Fibroblast of lung (primary cell): ENCODE data around the gene RXRA. TPM values are rescaled to one million over a fixed set of nuclear protein-coding genes. Genes with fewer than 3 reads are reported as not detected.

Experiments used
- DNase-seq, 2 donors: peaks; one replicate each; pipeline versions ENCODE4 v3.0.0 to v3.0.0-alpha.2; 2010; ENCODE audit warnings: low read depth in 2 of 2
- H2AFZ ChIP-seq: 2 replicates; pipeline ENCODE4 v1.5.1; 2012; ENCODE audit warnings: low read length, control low read depth, inconsistent platforms
- H3K27ac ChIP-seq: 2 replicates; pipeline ENCODE4 v1.5.1; 2011; ENCODE audit warnings: low read length, control low read depth; ENCODE audit not compliant: insufficient read depth
- H3K27me3 ChIP-seq: 2 replicates; pipeline ENCODE4 v1.5.1; 2011; ENCODE audit warnings: mild to moderate bottlenecking, low read length; ENCODE audit not compliant: control insufficient read depth, insufficient read depth
- H3K36me3 ChIP-seq: 2 replicates; pipeline ENCODE4 v1.5.1; 2011; ENCODE audit warnings: low read length; ENCODE audit not compliant: control insufficient read depth, insufficient read depth
- H3K4me1 ChIP-seq: 2 replicates; pipeline ENCODE4 v1.5.1; 2011; ENCODE audit warnings: low read length; ENCODE audit not compliant: control insufficient read depth, insufficient read depth; ENCODE audit errors: extremely low read depth
- H3K4me2 ChIP-seq: 2 replicates; pipeline ENCODE4 v1.5.1; 2011; ENCODE audit warnings: low read length, control low read depth; ENCODE audit not compliant: insufficient read depth; ENCODE audit errors: extremely low read depth
- H3K4me3 ChIP-seq, 4 experiments: fragments of 200-600 bp in 1 of 4; sonication (generic) in 1 of 4; replicated peaks in 1 of 4; 2 replicates each; pipeline ENCODE4 v1.5.1; 2011 to 2016; ENCODE audit warnings: low read length in 4 of 4, low read depth in 3 of 4, mild to moderate bottlenecking in 3 of 4, control low read depth in 2 of 4, inconsistent platforms in 1 of 4, mixed read lengths in 1 of 4; ENCODE audit not compliant: insufficient read depth in 1 of 4; ENCODE audit errors: control extremely low read depth in 1 of 4
- H3K79me2 ChIP-seq: 2 replicates; pipeline ENCODE4 v1.5.1; 2012; ENCODE audit warnings: mild to moderate bottlenecking, low read length, inconsistent platforms; ENCODE audit not compliant: control insufficient read depth, insufficient read depth
- H3K9ac ChIP-seq: 2 replicates; pipeline ENCODE4 v1.5.1; 2011; ENCODE audit warnings: mild to moderate bottlenecking, low read length, control low read depth; ENCODE audit not compliant: insufficient read depth
- H3K9me3 ChIP-seq: 2 replicates; pipeline ENCODE4 v1.5.1; 2012; ENCODE audit warnings: low read depth, low read length; ENCODE audit not compliant: control insufficient read depth, insufficient read depth
- H4K20me1 ChIP-seq: 2 replicates; pipeline ENCODE4 v1.5.1; 2011; ENCODE audit warnings: low read length; ENCODE audit not compliant: control insufficient read depth, insufficient read depth; ENCODE audit errors: extremely low read depth
- CTCF ChIP-seq, 2 donors: IDR thresholded peaks in 1 of 2; conservative IDR thresholded peaks in 1 of 2; 1 replicate in 1 of 2; 2 replicates in 1 of 2; pipeline ENCODE4 v1.5.1; 2011 to 2012; ENCODE audit warnings: low read length in 2 of 2, control low read depth in 1 of 2, inconsistent platforms in 1 of 2, low read depth in 1 of 2, mild to moderate bottlenecking in 1 of 2
- EZH2 ChIP-seq: IDR thresholded peaks from 2 replicates; pipeline ENCODE4 v1.5.1; 2012; ENCODE audit warnings: low read length, control low read depth, mild to moderate bottlenecking; ENCODE audit errors: missing control alignments
- polyA plus RNA-seq, 2 donors: library from polyadenylated mRNA; depleted of rRNA in 1 of 2; stranded (reverse) in 1 of 2; unstranded in 1 of 2; fragments of >200 nt; gene quantifications; 2 replicates each; pipeline ENCODE4 v1.2.1, GENCODE V29; 2011 to 2012; ENCODE audit warnings: missing spikeins in 1 of 2
- total RNA-seq: library from RNA; depleted of rRNA; stranded (reverse); fragments of >200 nt; gene quantifications from 2 replicates; pipeline ENCODE4 v1.2.1, GENCODE V29; 2014

Gene RXRA
- total and polyA plus RNA-seq, 2 donors (not counting 1 experiment from before 2014, with no cell fraction given) = 13.3 to 14.9 TPM

- no peak for DNase-seq
Observed at GRCh38 chr9:134319306-134320125, 6.7 kb upstream of the RXRA start.

GRCh38 chr9:134320126-134320867 is 6.0 kb upstream of the RXRA start:
- Histone ChIP-seq H3K36me3 (no peaks in the 10 kb centered on the region), H4K20me1 (no peaks in the 10 kb centered on the region), H3K9ac (no peak overlapping the region), H3K27me3 (no peaks in the 10 kb centered on the region), H3K4me3 (no peak overlapping the region), H3K4me1 (peaks cover 9% of the 10 kb centered on the region), H3K9me3 (no peaks in the 10 kb centered on the region), H3K27ac (no peak overlapping the region), H3K4me2 (no peak overlapping the region), H2AFZ (no peak overlapping the region), H3K79me2 (no peaks in the 10 kb centered on the region)
- TF ChIP-seq CTCF (conservative IDR thresholded peaks at IDR 0.05 in 1 of 2, IDR thresholded peaks at IDR 0.05 in 1 of 2; ENCODE audit: low read depth in 1 of 2, low read length in 2 of 2) (no peak), EZH2 (no peak)
- no peak for DNase-seq

More at GRCh38 chr9:134319306-134320125, 6.7 kb upstream of the RXRA start:
- no peak overlapping the region for H2AFZ ChIP-seq
- H3K27me3 ChIP-seq = peaks cover 2% of the 10 kb centered on the region
- H3K4me3 ChIP-seq = no peak overlapping the region
- H3K9me3 ChIP-seq = no peaks in the 10 kb centered on the region
- H4K20me1 ChIP-seq = no peaks in the 10 kb centered on the region
- H3K4me2 ChIP-seq = no peak overlapping the region
- H3K4me1 ChIP-seq = peaks cover 9% of the 10 kb centered on the region
- H3K27ac ChIP-seq = no peak overlapping the region
- TF ChIP-seq EZH2 (no peak), CTCF (conservative IDR thresholded peaks at IDR 0.05 in 1 of 2, IDR thresholded peaks at IDR 0.05 in 1 of 2; ENCODE audit: low read depth in 1 of 2, low read length in 2 of 2) (no peak)
- no peaks in the 10 kb centered on the region for H3K79me2 ChIP-seq
- no peak overlapping the region for H3K9ac ChIP-seq
- H3K36me3 ChIP-seq = no peaks in the 10 kb centered on the region

DNA sequence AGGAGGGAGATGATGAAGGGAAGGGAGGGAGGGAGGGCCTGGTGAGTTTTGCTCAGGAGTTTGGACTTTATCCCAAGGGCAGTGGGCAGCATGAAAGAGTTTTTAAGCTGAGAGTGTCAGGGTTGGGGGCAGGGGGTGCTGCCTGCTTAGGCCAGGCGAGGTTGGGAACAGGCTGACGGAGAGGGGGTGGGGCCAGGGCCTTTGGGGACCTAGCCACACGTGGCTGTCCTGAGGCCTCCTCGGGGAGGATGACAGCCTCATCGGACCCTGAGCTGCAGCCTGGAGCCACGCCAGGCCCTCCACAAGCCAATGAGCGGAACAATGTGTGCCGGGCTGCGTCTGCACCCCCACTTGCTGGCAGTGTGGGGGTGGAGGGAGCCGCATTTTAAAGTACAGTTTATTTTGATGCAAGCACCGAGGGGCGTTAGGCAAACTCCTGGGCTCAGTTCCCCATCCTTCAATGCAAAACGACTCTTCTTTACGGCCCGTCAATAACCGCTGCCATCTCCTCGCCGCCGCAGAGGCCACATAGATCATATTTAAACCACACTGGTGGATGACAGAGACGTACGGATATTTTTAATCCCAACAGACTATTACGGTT is 5.3 kb upstream of the RXRA start:
- no peaks in the 10 kb centered on the region for H3K9me3 ChIP-seq
- no peak for DNase-seq
- no peak for TF ChIP-seq EZH2
- no peak for TF ChIP-seq CTCF (conservative IDR thresholded peaks at IDR 0.05 in 1 of 2, IDR thresholded peaks at IDR 0.05 in 1 of 2; ENCODE audit: low read depth in 1 of 2, low read length in 2 of 2)
- peaks cover 9% of the 10 kb centered on the region for H3K4me1 ChIP-seq
- H3K27me3 ChIP-seq = no peaks in the 10 kb centered on the region
- no peak overlapping the region for H3K4me3 ChIP-seq
- no peak overlapping the region for H3K4me2 ChIP-seq
- H3K79me2 ChIP-seq = no peaks in the 10 kb centered on the region
- H2AFZ ChIP-seq = no peak overlapping the region
- H3K9ac ChIP-seq = no peak overlapping the region
- H3K27ac ChIP-seq = no peak overlapping the region
- H3K36me3 ChIP-seq = no peaks in the 10 kb centered on the region
- H4K20me1 ChIP-seq = no peaks in the 10 kb centered on the region
